Glomerular visceral epithelial cell (primary cell): ENCODE data around the gene RASL11A.
"Not testable (repeated sequence)": the region's sequence is repeated elsewhere in the genome, so short reads cannot be mapped to it uniquely, and the experiment has no call there.

Experiments used
- DNase-seq: peaks from one replicate; pipeline ENCODE4 v3.0.0-alpha.2; 2016; ENCODE audit errors: extremely low spot score

The RASL11A gene

DNA sequence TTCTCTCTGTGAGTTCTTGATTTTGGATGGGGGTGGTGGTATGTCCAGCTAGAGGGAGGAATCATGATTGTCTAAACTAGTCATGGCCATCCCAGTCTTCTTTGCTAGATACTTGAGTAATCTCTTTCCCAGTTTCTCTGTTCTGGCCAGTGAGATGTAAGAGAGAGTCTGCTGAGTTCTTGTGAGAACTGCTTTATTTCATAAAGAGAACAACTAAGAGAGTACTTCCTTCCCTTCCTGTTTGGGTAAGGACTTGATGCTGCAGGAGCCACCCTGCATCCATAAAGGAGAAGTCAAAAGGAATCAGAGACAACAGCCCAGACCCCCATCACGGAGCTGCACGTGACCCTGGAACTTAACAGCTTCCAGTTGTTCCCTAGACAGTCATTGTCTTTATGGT, 3.0 kb upstream of the RASL11A start:
- no peak for DNase-seq

GRCh38 chr13:27269114-27269665, 1.4 kb upstream of the RASL11A start:
- DNase-seq, result no peak

GRCh38 chr13:27271570-27272096, 1.0 kb downstream of the RASL11A start:
- no peak for DNase-seq

DNA sequence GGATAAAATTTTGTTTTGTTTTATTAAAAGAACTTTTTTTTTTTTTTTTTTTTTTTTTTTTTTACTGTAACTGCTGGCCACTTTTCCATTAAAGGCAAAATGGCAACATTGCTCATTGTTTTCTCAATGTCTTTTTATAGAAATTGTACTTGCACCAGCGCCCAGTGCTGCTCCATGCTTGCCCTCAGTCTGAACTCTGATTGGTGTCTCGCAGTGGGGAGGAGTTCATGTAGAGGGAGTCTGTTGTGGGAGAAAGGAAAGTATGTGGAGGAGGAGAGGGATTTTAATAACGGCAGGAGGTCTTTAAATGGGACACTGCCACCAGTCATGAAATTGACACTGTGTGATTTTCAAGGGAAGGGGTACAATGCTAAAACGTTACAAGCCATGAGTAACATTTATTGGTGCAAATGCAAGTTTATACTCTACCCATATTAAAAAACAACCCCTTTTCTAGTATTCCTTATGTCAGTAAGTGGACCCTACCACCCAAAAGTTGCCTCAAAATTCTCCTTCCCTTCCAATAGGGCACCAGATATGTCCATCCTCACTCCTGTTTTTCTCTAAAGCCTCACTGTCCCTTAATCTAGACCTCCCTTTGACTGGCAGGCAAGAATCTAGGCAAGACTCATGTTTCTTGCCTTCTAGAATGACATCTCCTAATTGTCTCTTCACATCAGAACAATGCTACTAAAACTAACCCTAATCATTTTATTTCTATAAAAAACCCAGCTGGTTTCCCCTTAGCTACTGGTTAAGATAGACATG, 3.2 kb downstream of the RASL11A start:
- no peak for DNase-seq

DNA sequence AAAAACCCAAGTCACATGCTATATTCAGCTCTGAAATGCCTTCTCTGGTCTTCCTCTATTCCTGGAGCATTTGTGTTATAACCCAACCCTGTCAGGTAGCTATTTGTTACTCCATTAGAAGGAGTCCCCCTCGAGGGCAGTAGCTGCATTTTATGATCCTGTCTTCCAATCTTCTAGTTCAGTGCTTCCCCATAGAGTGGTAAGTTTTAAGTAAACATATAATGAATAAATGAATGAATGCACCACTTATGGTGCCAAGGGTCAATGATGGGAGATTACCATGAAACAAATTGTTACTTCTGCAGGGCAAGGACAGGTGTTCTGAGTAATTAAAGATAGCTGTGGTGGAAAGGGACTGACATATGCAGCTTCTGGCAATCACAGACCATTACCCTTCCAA, 4.0 kb downstream of the RASL11A start:
- DNase-seq, result no peak

DNA sequence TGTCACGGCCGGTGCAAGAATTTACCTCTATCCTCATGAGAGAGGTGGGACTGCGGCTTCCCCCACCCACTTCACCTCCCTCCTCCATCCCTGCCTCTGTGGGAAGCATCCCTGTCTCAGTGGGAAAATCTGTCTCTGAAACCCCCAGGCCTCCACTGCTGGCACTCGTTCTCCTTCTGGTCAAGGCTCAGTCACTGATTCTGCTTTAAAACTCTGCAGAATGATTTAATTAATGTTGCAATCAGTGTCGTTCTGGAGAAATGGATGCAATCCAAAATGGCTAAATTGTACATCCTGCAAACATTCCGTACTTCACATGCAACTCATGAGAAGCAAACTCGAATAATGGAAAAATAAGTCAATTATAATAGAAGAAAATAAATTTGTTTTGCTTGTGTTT, 5.6 kb downstream of the RASL11A start:
- DNase-seq, result no peak

GRCh38 chr13:27279506-27279905, 8.9 kb downstream of the RASL11A start:
- DNase-seq, result no peak

- DNase-seq, result no peak
These were observed 9.5 kb downstream of the RASL11A start for GRCh38 chr13:27280009-27280656.

DNA sequence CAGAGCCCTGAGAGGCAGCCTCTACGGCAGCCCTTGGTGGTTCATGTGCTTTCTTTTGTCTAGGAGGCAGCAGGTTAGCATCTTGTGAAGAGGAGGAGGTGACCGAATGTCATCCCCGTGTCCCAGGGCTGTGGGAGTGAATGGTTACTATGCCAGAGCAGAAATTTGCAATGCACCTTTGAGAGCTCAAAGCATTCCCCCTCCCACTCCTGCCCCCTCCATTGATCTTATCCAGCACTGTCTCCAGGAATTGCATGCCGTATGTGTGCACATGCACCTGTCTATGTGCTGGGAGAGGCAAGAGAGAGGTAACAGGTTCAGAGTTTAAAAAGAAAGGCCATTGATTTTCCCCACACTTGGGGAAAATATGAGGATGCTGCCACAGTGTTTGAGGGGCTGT, 10.2 kb downstream of the RASL11A start:
- no peak for DNase-seq

- DNase-seq, result no peak
These were observed 10.8 kb downstream of the RASL11A start for GRCh38 chr13:27281420-27281819.

DNA sequence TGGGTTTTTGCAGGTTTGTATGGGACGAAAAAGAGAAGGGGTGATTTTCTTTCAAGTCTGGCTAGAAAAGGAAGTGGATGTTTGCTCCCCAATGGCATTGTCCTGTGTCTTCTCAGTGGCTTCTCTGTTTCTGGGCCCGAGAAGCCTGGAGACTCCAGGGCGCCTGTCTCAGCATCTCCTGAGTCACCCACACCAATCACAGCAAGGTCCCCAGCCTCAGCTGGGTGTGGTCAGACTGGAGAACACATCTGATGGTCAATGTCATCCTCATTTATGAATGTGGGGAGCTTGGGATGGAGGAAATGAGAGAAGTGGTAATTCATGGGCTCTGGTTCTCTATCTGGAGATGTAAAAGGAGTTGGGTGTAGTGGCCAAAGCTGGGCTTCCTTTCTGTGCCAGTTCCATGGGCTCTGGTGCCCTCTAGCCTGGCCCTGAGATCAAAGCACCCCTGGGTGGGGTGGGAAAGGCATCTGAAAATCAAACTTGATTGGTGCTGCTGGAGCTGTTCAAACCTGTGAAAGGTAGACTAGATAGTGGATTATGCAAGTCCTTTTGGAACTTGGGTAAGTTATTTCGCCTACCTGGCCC, 13.4 kb downstream of the RASL11A start:
- peak; percentile 35 for DNase-seq

DNA sequence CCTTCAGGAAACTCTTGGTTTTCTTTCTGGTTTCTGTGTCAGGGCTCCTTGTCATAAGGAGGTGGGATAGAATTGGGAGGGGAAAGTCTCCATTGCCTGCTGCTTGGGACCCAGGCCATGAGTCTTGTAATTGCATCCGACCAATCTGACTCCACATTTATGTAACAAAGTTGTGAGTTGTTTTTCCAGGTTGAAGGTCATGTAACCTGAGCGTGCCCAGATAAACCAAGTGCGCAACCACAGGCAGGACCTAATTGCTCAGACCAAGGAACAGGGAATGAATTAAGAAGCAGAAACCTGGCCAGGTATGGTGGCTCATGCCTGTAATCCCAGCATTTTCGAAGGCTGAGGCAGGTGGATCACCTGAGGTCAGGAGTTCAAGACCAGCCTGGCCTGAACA, 17.8 kb downstream of the RASL11A start:
- no peak for DNase-seq

DNA sequence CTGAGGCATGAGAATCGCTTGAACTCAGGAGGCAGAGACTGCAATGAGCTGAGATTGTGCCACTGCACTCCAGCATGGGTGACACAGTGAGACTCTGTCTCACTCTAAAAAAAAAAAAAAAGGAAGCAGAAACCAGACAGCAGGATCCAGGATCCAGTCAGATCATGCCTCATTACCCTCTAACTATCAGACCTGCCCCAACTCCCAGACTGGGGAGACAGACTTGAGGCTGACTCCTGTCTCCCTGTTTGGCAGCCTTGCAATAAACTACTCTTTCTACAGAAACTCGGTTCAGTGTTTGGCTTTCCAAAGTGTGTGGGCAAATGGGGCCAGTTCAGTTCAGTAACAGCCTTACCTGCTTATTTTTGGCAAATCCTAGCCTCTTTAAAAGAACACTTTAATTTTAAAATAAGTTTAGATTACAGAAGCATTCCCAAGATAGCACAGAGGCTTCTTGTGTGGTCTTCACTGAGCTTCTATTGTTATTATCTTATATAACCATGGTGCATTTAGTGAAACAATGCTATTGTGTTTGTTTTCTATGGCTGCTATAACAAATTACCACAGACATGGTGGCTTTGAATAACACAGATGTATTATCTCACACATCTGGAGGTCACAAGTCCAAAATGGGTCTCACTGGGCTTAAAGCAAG, 18.5 kb downstream of the RASL11A start:
- DNase-seq, result peak; percentile 46

DNA sequence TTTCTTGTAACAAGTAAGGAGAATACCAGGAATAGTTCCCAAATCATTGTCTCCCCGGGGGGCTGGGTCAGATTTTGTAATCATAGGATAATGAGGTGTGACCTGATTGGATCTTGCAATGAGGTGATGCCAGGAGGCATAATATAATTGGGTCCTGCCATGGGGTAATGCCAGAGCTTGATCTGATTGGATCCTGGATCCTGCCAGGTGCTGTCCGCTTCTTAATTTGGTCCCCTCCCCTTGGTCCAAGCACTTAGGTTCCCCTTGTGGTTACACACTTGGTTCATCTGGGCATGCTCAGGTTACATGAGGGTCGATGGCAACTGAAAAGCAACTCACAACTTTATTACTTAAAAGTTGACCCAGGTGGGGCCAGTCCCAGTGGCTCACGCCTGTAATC, 20.1 kb downstream of the RASL11A start:
- DNase-seq, result no peak

GRCh38 chr13:27291967-27292366, 21.3 kb downstream of the RASL11A start:
- not testable (repeated sequence) for DNase-seq

- no peak for DNase-seq
These were observed 22.6 kb downstream of the RASL11A start for GRCh38 chr13:27293076-27293691.

DNA sequence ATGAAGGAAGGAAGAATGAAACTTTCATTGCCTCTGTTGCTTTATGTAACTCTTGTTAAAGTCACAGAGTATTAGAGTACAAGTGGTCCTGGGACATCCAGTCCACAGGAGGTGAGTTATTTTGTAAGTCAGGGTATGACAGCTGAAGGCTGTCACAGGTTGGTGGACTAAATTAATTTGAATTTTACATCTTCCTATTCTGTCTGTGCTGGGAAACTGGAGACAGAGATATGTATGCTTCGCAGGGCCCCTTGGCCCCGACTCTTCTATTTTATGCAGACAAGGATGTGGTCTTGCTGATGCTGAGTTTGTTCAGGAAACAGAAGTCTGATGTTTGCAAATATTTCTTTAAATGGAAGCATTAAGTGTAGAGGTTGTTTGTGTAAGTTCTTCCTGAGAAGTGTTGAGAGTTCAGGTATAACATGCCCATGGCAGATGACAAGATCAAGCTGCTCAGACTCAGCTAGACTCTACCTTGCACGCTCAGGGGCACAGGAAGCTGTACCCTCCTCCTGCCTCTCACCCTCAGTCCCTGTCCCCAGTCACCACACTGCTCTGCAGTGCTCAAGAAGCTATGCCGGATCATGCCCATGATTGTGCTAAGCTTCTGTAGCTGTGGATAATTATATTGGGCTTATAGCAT, 23.4 kb downstream of the RASL11A start:
- DNase-seq, result no peak

- DNase-seq, result no peak
These were observed 24.5 kb downstream of the RASL11A start for GRCh38 chr13:27295096-27295495.

DNA sequence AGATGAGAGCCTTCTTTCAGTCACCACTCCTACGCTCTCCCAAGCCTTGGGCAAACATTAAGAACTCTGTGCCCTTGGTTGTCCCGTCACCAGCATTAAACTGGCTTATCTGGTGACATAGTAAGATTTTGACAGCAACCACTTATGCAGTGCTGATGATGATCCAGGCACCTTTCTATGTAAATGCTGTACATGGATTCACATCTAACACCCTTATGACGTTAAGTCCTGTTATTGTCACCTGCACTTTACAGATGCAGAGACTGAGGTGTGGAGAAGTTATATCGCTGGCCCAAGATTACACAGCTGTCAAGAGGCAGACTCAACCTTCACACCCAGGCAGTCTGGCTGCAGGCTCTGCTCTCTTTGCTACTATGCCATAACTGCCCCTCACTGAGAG, 25.0 kb downstream of the RASL11A start:
- no peak for DNase-seq

DNA sequence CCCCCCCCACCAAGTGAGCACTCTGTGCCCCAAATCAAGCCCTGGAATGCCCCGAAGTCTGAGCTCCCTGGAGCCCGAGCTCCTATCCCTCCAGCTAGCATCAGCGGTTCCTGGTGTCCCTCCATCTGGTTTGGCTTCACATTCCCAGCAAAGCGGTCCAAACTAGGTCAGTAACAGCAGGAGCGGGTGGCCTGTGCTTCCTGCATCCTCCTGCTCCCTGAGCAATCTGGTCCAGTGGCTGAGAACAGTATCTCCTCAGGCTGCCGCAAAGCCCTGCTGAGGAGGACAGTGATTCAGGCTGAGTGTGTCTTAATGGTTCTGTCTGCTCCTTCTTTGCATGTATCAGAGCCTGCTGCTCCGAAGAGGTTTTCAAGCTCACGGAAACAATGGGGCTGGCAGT, 25.9 kb downstream of the RASL11A start:
- DNase-seq, result no peak

GRCh38 chr13:27298849-27299248, 28.2 kb downstream of the RASL11A start:
- no peak for DNase-seq
